ENCODE results near the gene GCHFR. TPM values are rescaled to one million over a fixed set of nuclear protein-coding genes. Genes with fewer than 3 reads are reported as not detected.

The GCHFR gene
- total RNA-seq = 10 to 100 TPM in 3 of 4 donors, 1 to 10 TPM in 1; 6.6 to 13.9 (median 11.8) TPM

GRCh38 chr15:40763801-40764628 is at the start of gene GCHFR:
Gene GCHFR, plus strand, starts transcription at chr15:40764068. Its CDS starts 113 bp downstream, at chr15:40764181.
- DNase-seq (ENCODE audit: extremely low spot score) = no peak
- peak within 1 kb of the TSS; percentile 66 to 86 (median 78) for H3K27ac ChIP-seq (replicated peaks in 1 of 4)
- peaks cover 6 to 22% (median 20%) of the 10 kb centered on the region in 4 donors for H3K36me3 ChIP-seq
- peaks cover 16 to 48% (median 45%) of the 10 kb centered on the region in 4 donors for H3K4me1 ChIP-seq
- WGBS = 2% methylated on average over 35 of the region's 75 CpGs
- peak within 1 kb of the TSS; percentile 58 to 71 (median 59) for H3K4me3 ChIP-seq
- intact Hi-C loops (cut with DNase I) = no loop called here
- H3K27me3 ChIP-seq = no peaks in the 10 kb centered on the region
- no peaks in the 10 kb centered on the region for H3K9me3 ChIP-seq
- TF ChIP-seq EP300 (IDR thresholded peaks at IDR 0.05) (no peak), POLR2AphosphoS5 (IDR thresholded peaks at IDR 0.05) (peak; percentile 66 to 74)
- TF ChIP-seq, protein P1, sequence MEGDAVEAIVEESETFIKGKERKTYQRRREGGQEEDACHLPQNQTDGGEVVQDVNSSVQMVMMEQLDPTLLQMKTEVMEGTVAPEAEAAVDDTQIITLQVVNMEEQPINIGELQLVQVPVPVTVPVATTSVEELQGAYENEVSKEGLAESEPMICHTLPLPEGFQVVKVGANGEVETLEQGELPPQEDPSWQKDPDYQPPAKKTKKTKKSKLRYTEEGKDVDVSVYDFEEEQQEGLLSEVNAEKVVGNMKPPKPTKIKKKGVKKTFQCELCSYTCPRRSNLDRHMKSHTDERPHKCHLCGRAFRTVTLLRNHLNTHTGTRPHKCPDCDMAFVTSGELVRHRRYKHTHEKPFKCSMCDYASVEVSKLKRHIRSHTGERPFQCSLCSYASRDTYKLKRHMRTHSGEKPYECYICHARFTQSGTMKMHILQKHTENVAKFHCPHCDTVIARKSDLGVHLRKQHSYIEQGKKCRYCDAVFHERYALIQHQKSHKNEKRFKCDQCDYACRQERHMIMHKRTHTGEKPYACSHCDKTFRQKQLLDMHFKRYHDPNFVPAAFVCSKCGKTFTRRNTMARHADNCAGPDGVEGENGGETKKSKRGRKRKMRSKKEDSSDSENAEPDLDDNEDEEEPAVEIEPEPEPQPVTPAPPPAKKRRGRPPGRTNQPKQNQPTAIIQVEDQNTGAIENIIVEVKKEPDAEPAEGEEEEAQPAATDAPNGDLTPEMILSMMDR (IDR thresholded peaks at IDR 0.05) = peak; percentile 18 to 43 (median 22)

- no peaks in the 10 kb centered on the region for H3K36me3 ChIP-seq
- 71% methylated on average over 2 of the region's 2 CpGs for WGBS
- H3K4me3 ChIP-seq = no peak overlapping the region
- H3K27ac ChIP-seq (replicated peaks in 1 of 4) = no peak overlapping the region
- intact Hi-C loops (cut with DNase I) = no loop called here
- H3K4me1 ChIP-seq = no peaks in the 10 kb centered on the region
- H3K27me3 ChIP-seq = no peaks in the 10 kb centered on the region
- DNase-seq (ENCODE audit: extremely low spot score) = no peak
- no peaks in the 10 kb centered on the region for H3K9me3 ChIP-seq
- TF ChIP-seq POLR2AphosphoS5 (IDR thresholded peaks at IDR 0.05) (no peak), POLR2A (IDR thresholded peaks at IDR 0.05; ENCODE audit: low read depth) (no peak), EP300 (IDR thresholded peaks at IDR 0.05) (no peak)
- TF ChIP-seq, protein P1 (IDR thresholded peaks at IDR 0.05) = no peak
Measured at GRCh38 chr15:40714144-40714543, 49.7 kb upstream of the GCHFR start.

- no peaks in the 10 kb centered on the region for H3K27me3 ChIP-seq
- no peaks in the 10 kb centered on the region for H3K9me3 ChIP-seq
- no peak overlapping the region for H3K4me3 ChIP-seq
- no peak overlapping the region for H3K27ac ChIP-seq (replicated peaks in 1 of 4)
- TF ChIP-seq EP300 (IDR thresholded peaks at IDR 0.05) (no peak), POLR2AphosphoS5 (IDR thresholded peaks at IDR 0.05) (no peak), POLR2A (IDR thresholded peaks at IDR 0.05; ENCODE audit: low read depth) (no peak)
- TF ChIP-seq, protein P1 (IDR thresholded peaks at IDR 0.05) = no peak
- intact Hi-C loops (cut with DNase I) = no loop called here
- no peaks in the 10 kb centered on the region for H3K36me3 ChIP-seq
- no peaks in the 10 kb centered on the region for H3K4me1 ChIP-seq
- DNase-seq (ENCODE audit: extremely low spot score) = no peak
- WGBS = 90% methylated on average over 6 of the region's 6 CpGs
Measured at GRCh38 chr15:40716165-40716564, 47.7 kb upstream of the GCHFR start.

- no peaks in the 10 kb centered on the region for H3K27me3 ChIP-seq
- TF ChIP-seq EP300 (IDR thresholded peaks at IDR 0.05) (no peak), POLR2AphosphoS5 (IDR thresholded peaks at IDR 0.05) (no peak), POLR2A (IDR thresholded peaks at IDR 0.05; ENCODE audit: low read depth) (no peak)
- TF ChIP-seq, protein P1 (IDR thresholded peaks at IDR 0.05) = no peak
- WGBS = 69% methylated on average over 1 of the region's 1 CpG
Measured at GRCh38 chr15:40721701-40722100, 42.2 kb upstream of the GCHFR start.

More at GRCh38 chr15:40721701-40722100, 42.2 kb upstream of the GCHFR start:
- Histone ChIP-seq H3K27ac (replicated peaks in 1 of 4) (no peak overlapping the region), H3K9me3 (no peaks in the 10 kb centered on the region), H3K36me3 (no peaks in the 10 kb centered on the region), H3K4me1 (no peaks in the 10 kb centered on the region), H3K4me3 (no peak overlapping the region)
- intact Hi-C loops (cut with DNase I) = no loop called here
- DNase-seq (ENCODE audit: extremely low spot score) = no peak

All from esophagus muscularis mucosa (tissue), 4 donors.